A549 treated with RU486 at 1 μM for 4 hours (cell line): ENCODE measurements around the gene ZMYM5. TPM values are rescaled to one million over a fixed set of nuclear protein-coding genes. Genes with fewer than 3 reads are reported as not detected.

ENCODE experiments used
- total RNA-seq: library from RNA; stranded (reverse); fragments of 200-300 nt; extraction: Qiagen RNA extraction; gene quantifications from 5 replicates; pipeline ENCODE4 v1.2.3, GENCODE V29; 2022; ENCODE audit warnings: low read depth

ZMYM5 gene
- 4.2 to 7.2 TPM (median 6.1 TPM) in 5 replicates for total RNA-seq

GRCh38 chr13:19863323-19864023 is at the start of gene ZMYM5:
Gene ZMYM5 (minus strand): TSS chr13:19863649. CDS start chr13:19852180, 11,469 bp downstream.

GRCh38 chr13:19782727-19783682 is 80.4 kb downstream of the ZMYM5 start, which contains the start of gene PSPC1:
Gene PSPC1 (minus strand): TSS chr13:19782945. CDS start chr13:19782757, 188 bp downstream.

Other genes starting within 250 kb of the ZMYM5 start
- 12.2 to 17.2 TPM (median 13.6 TPM) in 5 replicates for gene MPHOSPH8, start 230.0 kb downstream of the ZMYM5 start, total RNA-seq
- gene PSPC1, start 80.7 kb downstream of the ZMYM5 start, total RNA-seq, result 41.6 to 52.4 TPM (median 46.2 TPM) in 5 replicates
- gene ZMYM2, start 95.1 kb upstream of the ZMYM5 start, total RNA-seq, result 8.3 to 20.3 TPM (median 17.3 TPM) in 5 replicates